H1 (cell line): ENCODE results near the gene CPNE8. TPM values are rescaled to one million over a fixed set of nuclear protein-coding genes. Genes with fewer than 3 reads are reported as not detected.

Source experiments
- ASH2L ChIP-seq: fragments of 200-600, 300-600 bp; sonication (generic); IDR thresholded peaks from one replicate; pipeline ENCODE4 v1.7.1; 2017; ENCODE audit warnings: low read length
- CHD2 ChIP-seq: IDR thresholded peaks from 2 replicates; pipeline ENCODE4 v1.6.1; 2012; ENCODE audit warnings: low read length, improper control_type of control experiment
- FOSL1 ChIP-seq: IDR thresholded peaks from 2 replicates; pipeline ENCODE4 v1.6.1; 2011; ENCODE audit warnings: mild to moderate bottlenecking, low read depth, low read length, moderate library complexity; ENCODE audit not compliant: insufficient read depth
- SIN3A ChIP-seq, 2 experiments: IDR thresholded peaks in 1 of 2; conservative IDR thresholded peaks in 1 of 2; 2 replicates each; pipeline ENCODE4 v1.6.1; 2011 to 2012; ENCODE audit warnings: low read length in 2 of 2, improper control_type of control experiment in 1 of 2, low read depth in 1 of 2, mild to moderate bottlenecking in 1 of 2
- SP1 ChIP-seq: IDR thresholded peaks from 2 replicates; pipeline ENCODE4 v1.6.1; 2011; ENCODE audit warnings: low read depth, low read length
- polyA plus RNA-seq, 7 experiments: library from polyadenylated mRNA; depleted of rRNA in 3 of 7; stranded (reverse) in 5 of 7; unstranded in 2 of 7; fragments of >200 nt in 5 of 7; fragments of 200-250 nt in 2 of 7; gene quantifications; 1 replicate in 5 of 7; 2 replicates in 1 of 7; 4 replicates in 1 of 7; pipeline versions ENCODE4 v1.2.1 to v1.2.3, GENCODE V29; 2011 to 2013; ENCODE audit warnings: missing spikeins in 2 of 7, mixed read lengths in 2 of 7
- total RNA-seq: library from RNA; stranded (reverse); fragmentation: NEBNext Ultra II Directional; extraction: Animal tissue kit (Norgen Biotek cat#: 25700); gene quantifications from 2 replicates; pipeline ENCODE4 v1.2.1, GENCODE V29; 2021

The CPNE8 gene
- total and polyA plus RNA-seq, 2 of the 8 experiments (the other 6 are each of a cell fraction or from before 2014, with no cell fraction given): 2.5 to 6.8 TPM

- TF ChIP-seq SP1 (no peak), SIN3A (conservative IDR thresholded peaks at IDR 0.05 in 1 of 2, IDR thresholded peaks at IDR 0.05 in 1 of 2; ENCODE audit: low read depth in 1 of 2, low read length in 2 of 2) (no peak), ASH2L (no peak), CHD2 (no peak), FOSL1 (no peak)
Measured at GRCh38 chr12:38886064-38886463, 19.3 kb downstream of the CPNE8 start (continued).
